ENCODE results near the gene SIN3A.

The SIN3A gene

GRCh38 chr15:75328493-75329314 lies 122.8 kb downstream of the SIN3A start:
- Histone ChIP-seq H3K36me3 (no peaks in the 10 kb centered on the region), H3K27ac (no peak overlapping the region), H3K4me1 (ENCODE audit: control insufficient read depth in 1 of 2, insufficient read depth in 1 of 2, low read depth in 1 of 2, low read length in 1 of 2) (no peaks in the 10 kb centered on the region), H3K9me3 (no peaks in the 10 kb centered on the region), H3K27me3 (no peaks in the 10 kb centered on the region), H3K4me3 (ENCODE audit: low read depth in 1 of 2, low read length in 1 of 2) (no peak overlapping the region)
- no peak for TF ChIP-seq CTCF (IDR thresholded peaks at IDR 0.05)

GRCh38 chr15:75327491-75327890 lies 124.0 kb downstream of the SIN3A start:
- H3K9me3 ChIP-seq: no peaks in the 10 kb centered on the region
- no peak for TF ChIP-seq CTCF (IDR thresholded peaks at IDR 0.05)

GRCh38 chr15:75327005-75327404 lies 124.5 kb downstream of the SIN3A start:
- no peaks in the 10 kb centered on the region for H3K4me1 ChIP-seq (ENCODE audit: control insufficient read depth in 1 of 2, insufficient read depth in 1 of 2, low read depth in 1 of 2, low read length in 1 of 2)
- H3K4me3 ChIP-seq (ENCODE audit: low read depth in 1 of 2, low read length in 1 of 2): no peak overlapping the region
- H3K27ac ChIP-seq: no peak overlapping the region
- H3K27me3 ChIP-seq: no peaks in the 10 kb centered on the region
- no peak for TF ChIP-seq CTCF (IDR thresholded peaks at IDR 0.05)
- no peaks in the 10 kb centered on the region for H3K36me3 ChIP-seq
- H3K9me3 ChIP-seq: no peaks in the 10 kb centered on the region

More at GRCh38 chr15:75327491-75327890, 124.0 kb downstream of the SIN3A start:
- H3K4me3 ChIP-seq (ENCODE audit: low read depth in 1 of 2, low read length in 1 of 2): no peak overlapping the region
- no peaks in the 10 kb centered on the region for H3K27me3 ChIP-seq
- H3K4me1 ChIP-seq (ENCODE audit: control insufficient read depth in 1 of 2, insufficient read depth in 1 of 2, low read depth in 1 of 2, low read length in 1 of 2): no peaks in the 10 kb centered on the region
- no peaks in the 10 kb centered on the region for H3K36me3 ChIP-seq
- no peak overlapping the region for H3K27ac ChIP-seq

- Histone ChIP-seq H3K4me3 (ENCODE audit: low read depth in 1 of 2, low read length in 1 of 2) (no peak overlapping the region), H3K27me3 (no peaks in the 10 kb centered on the region), H3K9me3 (no peaks in the 10 kb centered on the region), H3K4me1 (ENCODE audit: control insufficient read depth in 1 of 2, insufficient read depth in 1 of 2, low read depth in 1 of 2, low read length in 1 of 2) (no peaks in the 10 kb centered on the region), H3K27ac (no peak overlapping the region), H3K36me3 (no peaks in the 10 kb centered on the region)
- no peak for TF ChIP-seq CTCF (IDR thresholded peaks at IDR 0.05)
These were observed 125.6 kb downstream of the SIN3A start for GRCh38 chr15:75325922-75326321.

GRCh38 chr15:75321711-75322110 lies 129.8 kb downstream of the SIN3A start:
- TF ChIP-seq CTCF (IDR thresholded peaks at IDR 0.05): no peak
- H3K27ac ChIP-seq: no peak overlapping the region
- no peaks in the 10 kb centered on the region for H3K36me3 ChIP-seq
- H3K27me3 ChIP-seq: no peaks in the 10 kb centered on the region
- no peak overlapping the region for H3K4me3 ChIP-seq (ENCODE audit: low read depth in 1 of 2, low read length in 1 of 2)
- H3K4me1 ChIP-seq (ENCODE audit: control insufficient read depth in 1 of 2, insufficient read depth in 1 of 2, low read depth in 1 of 2, low read length in 1 of 2): no peaks in the 10 kb centered on the region
- no peaks in the 10 kb centered on the region for H3K9me3 ChIP-seq
